Common myeloid progenitor, CD34-positive (primary cell): ENCODE measurements around the gene AP1AR.
"Not testable (repeated sequence)": the region's sequence is repeated elsewhere in the genome, so short reads cannot be mapped to it uniquely, and the experiment has no call there.

Experiments used
- CTCF ChIA-PET: fragments of 350-600 bp; sonication (Branson Sonifier 250); formaldehyde crosslinking; loops from one replicate; lab custom pipeline; 2021; ENCODE audit warnings: antibody characterized with exemption; lab: Charles Lee
- POLR2A ChIA-PET: fragments of 350-600 bp; sonication (Branson Sonifier 250); formaldehyde crosslinking; loops from one replicate; lab custom pipeline; 2021; ENCODE audit warnings: antibody characterized with exemption; lab: Charles Lee
- DNase-seq, 3 donors: peaks; one replicate each; pipeline versions ENCODE4 v3.0.0 to v3.0.0-alpha.2; 2013
- H3K27ac ChIP-seq, 2 experiments: 1 replicate in 1 of 2; 2 replicates in 1 of 2; pipeline ENCODE4 v1.7.0; 2013; ENCODE audit warnings: inconsistent platforms in 2 of 2, low read length in 2 of 2, mild to moderate bottlenecking in 2 of 2, low read depth in 1 of 2, moderate library complexity in 1 of 2; ENCODE audit not compliant: severe bottlenecking in 2 of 2, insufficient read depth in 1 of 2, poor library complexity in 1 of 2
- H3K27me3 ChIP-seq, 5 experiments: replicated peaks in 2 of 5; 1 replicate in 3 of 5; 2 replicates in 2 of 5; pipeline versions ENCODE4 v1.6.1 to v1.7.0; 2013; ENCODE audit warnings: low read length in 4 of 5, mild to moderate bottlenecking in 2 of 5, moderate library complexity in 2 of 5, inconsistent platforms in 1 of 5; ENCODE audit not compliant: insufficient read depth in 5 of 5, control insufficient read depth in 4 of 5
- H3K36me3 ChIP-seq, 4 experiments: 1 replicate in 2 of 4; 2 replicates in 2 of 4; pipeline versions ENCODE4 v1.6.1 to v1.7.0; 2013; ENCODE audit warnings: low read length in 3 of 4, control low read depth in 1 of 4, mild to moderate bottlenecking in 1 of 4; ENCODE audit not compliant: control insufficient read depth in 4 of 4, insufficient read depth in 4 of 4
- H3K4me1 ChIP-seq, 4 experiments: 1 replicate in 3 of 4; 2 replicates in 1 of 4; pipeline versions ENCODE4 v1.6.1 to v1.7.1; 2013; ENCODE audit warnings: low read length in 3 of 4, mild to moderate bottlenecking in 3 of 4, control low read depth in 1 of 4, inconsistent platforms in 1 of 4, moderate library complexity in 1 of 4; ENCODE audit not compliant: control insufficient read depth in 4 of 4, insufficient read depth in 4 of 4; ENCODE audit errors: control extremely low read depth in 1 of 4
- H3K4me3 ChIP-seq, 7 experiments: 1 replicate in 4 of 7; 2 replicates in 3 of 7; pipeline versions ENCODE4 v1.5.1 to v1.7.0; 2013; ENCODE audit warnings: mild to moderate bottlenecking in 7 of 7, low read length in 6 of 7, moderate library complexity in 6 of 7, inconsistent platforms in 2 of 7, low read depth in 2 of 7, control low read depth in 1 of 7; ENCODE audit not compliant: insufficient read depth in 4 of 7, control insufficient read depth in 1 of 7; ENCODE audit errors: extremely low read depth in 1 of 7
- H3K9me3 ChIP-seq, 5 experiments: 1 replicate in 4 of 5; 2 replicates in 1 of 5; pipeline versions ENCODE4 v1.6.1 to v1.7.1; 2013; ENCODE audit warnings: low read length in 4 of 5, mild to moderate bottlenecking in 2 of 5, inconsistent platforms in 1 of 5, low read depth in 1 of 5, moderate library complexity in 1 of 5; ENCODE audit not compliant: control insufficient read depth in 4 of 5, insufficient read depth in 2 of 5; ENCODE audit errors: control extremely low read depth in 1 of 5
- WGBS: methylation state at CpG from one replicate; pipeline ENCODE4 v1.1.5; 2013; ENCODE audit not compliant: insufficient coverage; 5-methylcytosine and 5-hydroxymethylcytosine counted together

The AP1AR gene

GRCh38 chr4:112309263-112309791 lies 77.7 kb downstream of the AP1AR start:
- not testable (repeated sequence) for H3K27me3 ChIP-seq, H3K4me3 ChIP-seq, H3K9me3 ChIP-seq, H3K36me3 ChIP-seq, DNase-seq, H3K27ac ChIP-seq
- 83% methylated on average over 11 of the region's 12 CpGs for WGBS
- POLR2A ChIA-PET = interaction anchor here (0.6 kb wide), 2 partner anchors 9 to 506 kb away, joined by 3 to 4 read pairs; no protein-coding TSS in a partner anchor
- H3K4me1 ChIP-seq = peaks cover 5 to 20% (median 11%) of the 10 kb centered on the region in 4 experiments
- CTCF ChIA-PET = interaction anchor here (1.0 to 2.1 kb wide), 5 partner anchors 9 to 73 kb away, joined by 3 to 8 read pairs (median 5); no protein-coding TSS in a partner anchor

- no peak for DNase-seq
- 82% methylated on average over 4 of the region's 5 CpGs for WGBS
- Histone ChIP-seq H3K4me3 (no peak overlapping the region), H3K36me3 (peaks cover 0 to 4% (median 1%) of the 10 kb centered on the region in 4 experiments), H3K4me1 (peaks cover 8 to 29% (median 11%) of the 10 kb centered on the region in 4 experiments), H3K27ac (no peak overlapping the region), H3K27me3 (no peaks in the 10 kb centered on the region), H3K9me3 (no peaks in the 10 kb centered on the region)
- POLR2A ChIA-PET = no interaction called here
- CTCF ChIA-PET = interaction anchor here (1.2 to 1.6 kb wide), 3 partner anchors 8 to 10 kb away, joined by 3 to 5 read pairs (median 3); no protein-coding TSS in a partner anchor
Measured at GRCh38 chr4:112311516-112311915, 79.9 kb downstream of the AP1AR start.

DNA sequence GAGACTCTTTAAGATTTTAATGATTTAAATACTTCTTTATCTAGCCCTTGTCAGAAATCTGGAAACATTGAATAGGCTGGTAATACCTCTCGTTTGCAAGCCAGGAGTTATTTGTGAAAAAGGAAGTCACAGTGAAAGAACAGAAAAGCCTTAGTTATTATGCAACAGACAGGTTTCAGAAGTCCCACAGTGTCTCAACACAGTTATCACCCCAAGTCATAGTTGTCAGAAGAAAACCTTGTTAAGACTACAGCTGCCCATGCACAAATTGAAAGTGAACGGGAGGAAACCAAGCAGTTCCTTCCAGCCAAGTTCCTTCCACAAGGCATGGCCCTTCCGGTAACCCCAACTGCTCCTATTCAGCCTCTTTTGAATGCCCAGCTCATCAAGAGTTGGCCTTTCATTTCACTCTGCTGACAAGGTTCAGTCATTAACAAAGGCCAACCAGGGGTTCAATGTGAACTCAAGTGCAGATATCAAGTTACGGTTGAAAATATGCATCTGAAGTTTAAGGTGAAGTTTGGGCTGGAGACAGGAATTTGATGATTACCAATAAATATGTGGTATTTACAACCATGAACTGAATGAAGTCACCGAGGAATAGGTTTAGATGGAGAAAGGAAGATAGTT lies 81.1 kb downstream of the AP1AR start:
- Histone ChIP-seq H3K27me3 (no peaks in the 10 kb centered on the region), H3K4me1 (peaks cover 8 to 32% (median 11%) of the 10 kb centered on the region in 4 experiments), H3K9me3 (no peaks in the 10 kb centered on the region), H3K36me3 (peaks cover 0 to 4% (median 2%) of the 10 kb centered on the region in 4 experiments), H3K4me3 (peak overlapping the region in 2 of 7 experiments; percentile 6 to 40), H3K27ac (no peak overlapping the region)
- 46% methylated on average over 3 of the region's 5 CpGs for WGBS
- CTCF ChIA-PET = interaction anchor here (1.4 to 1.6 kb wide), 2 partner anchors 9 to 11 kb away, joined by 3 to 5 read pairs; no protein-coding TSS in a partner anchor
- POLR2A ChIA-PET = no interaction called here
- DNase-seq = peak in 2 of 3 donors; percentile 58 to 65

DNA sequence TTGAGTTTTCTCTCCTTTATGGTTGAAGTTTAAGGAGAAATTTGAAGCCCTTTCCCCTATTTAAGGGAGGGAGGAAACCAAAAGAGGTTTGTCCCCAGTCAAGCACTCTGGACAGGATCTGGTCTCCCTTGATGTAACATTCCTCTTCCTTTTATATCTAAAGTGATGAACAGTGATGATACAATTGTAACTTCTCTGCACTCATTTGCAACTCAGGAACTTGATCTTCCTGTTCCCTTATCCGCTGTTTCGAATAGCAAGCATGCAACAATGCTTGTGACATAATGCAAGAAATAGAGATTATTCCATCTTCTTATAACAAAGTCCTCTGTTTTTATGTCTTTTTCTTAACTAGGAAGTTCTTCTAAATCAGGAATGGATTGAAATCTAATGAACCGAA lies 83.9 kb downstream of the AP1AR start:
- WGBS = no CpG with 5 or more reads among the region's 3 CpGs

DNA sequence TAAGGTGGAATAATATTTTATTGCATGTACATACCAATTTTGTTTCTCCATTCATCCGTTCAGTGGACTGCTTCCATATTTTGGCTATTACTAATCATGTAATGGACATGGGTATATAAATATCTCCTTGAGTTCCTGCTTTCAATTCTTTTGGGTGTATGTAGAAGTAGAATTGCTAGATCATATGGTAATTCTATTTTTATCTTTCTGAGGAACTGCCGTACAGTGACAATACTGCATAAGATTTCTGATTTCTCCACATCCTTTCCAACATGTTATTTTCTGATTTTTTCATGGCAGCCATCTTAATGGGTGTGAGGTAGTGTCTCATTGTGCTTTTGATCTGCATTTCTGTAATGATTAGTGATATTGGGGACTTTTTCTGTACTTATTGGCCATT lies 84.8 kb downstream of the AP1AR start:
- Histone ChIP-seq H3K27ac (no peak overlapping the region), H3K9me3 (no peaks in the 10 kb centered on the region), H3K36me3 (peaks cover 2 to 13% (median 6%) of the 10 kb centered on the region in 4 experiments), H3K27me3 (no peaks in the 10 kb centered on the region), H3K4me1 (peaks cover 8 to 31% (median 11%) of the 10 kb centered on the region in 4 experiments), H3K4me3 (no peak overlapping the region)
- DNase-seq = no peak
- WGBS = no CpG with 5 or more reads among the region's 2 CpGs
- CTCF ChIA-PET = interaction anchor here (1.5 kb wide), 1 partner anchor 13 kb away, joined by 3 read pairs; no protein-coding TSS in a partner anchor
- POLR2A ChIA-PET = no interaction called here

More for the DNA sequence above, 83.9 kb downstream of the AP1AR start:
- ChIA-PET POLR2A (no interaction called here), CTCF (no interaction called here)
- H3K4me1 ChIP-seq = peaks cover 8 to 32% (median 11%) of the 10 kb centered on the region in 4 experiments
- H3K36me3 ChIP-seq = peaks cover 2 to 13% (median 6%) of the 10 kb centered on the region in 4 experiments
- H3K27ac ChIP-seq = no peak overlapping the region
- H3K4me3 ChIP-seq = no peak overlapping the region
- no peaks in the 10 kb centered on the region for H3K9me3 ChIP-seq
- H3K27me3 ChIP-seq = no peaks in the 10 kb centered on the region
- no peak for DNase-seq

DNA sequence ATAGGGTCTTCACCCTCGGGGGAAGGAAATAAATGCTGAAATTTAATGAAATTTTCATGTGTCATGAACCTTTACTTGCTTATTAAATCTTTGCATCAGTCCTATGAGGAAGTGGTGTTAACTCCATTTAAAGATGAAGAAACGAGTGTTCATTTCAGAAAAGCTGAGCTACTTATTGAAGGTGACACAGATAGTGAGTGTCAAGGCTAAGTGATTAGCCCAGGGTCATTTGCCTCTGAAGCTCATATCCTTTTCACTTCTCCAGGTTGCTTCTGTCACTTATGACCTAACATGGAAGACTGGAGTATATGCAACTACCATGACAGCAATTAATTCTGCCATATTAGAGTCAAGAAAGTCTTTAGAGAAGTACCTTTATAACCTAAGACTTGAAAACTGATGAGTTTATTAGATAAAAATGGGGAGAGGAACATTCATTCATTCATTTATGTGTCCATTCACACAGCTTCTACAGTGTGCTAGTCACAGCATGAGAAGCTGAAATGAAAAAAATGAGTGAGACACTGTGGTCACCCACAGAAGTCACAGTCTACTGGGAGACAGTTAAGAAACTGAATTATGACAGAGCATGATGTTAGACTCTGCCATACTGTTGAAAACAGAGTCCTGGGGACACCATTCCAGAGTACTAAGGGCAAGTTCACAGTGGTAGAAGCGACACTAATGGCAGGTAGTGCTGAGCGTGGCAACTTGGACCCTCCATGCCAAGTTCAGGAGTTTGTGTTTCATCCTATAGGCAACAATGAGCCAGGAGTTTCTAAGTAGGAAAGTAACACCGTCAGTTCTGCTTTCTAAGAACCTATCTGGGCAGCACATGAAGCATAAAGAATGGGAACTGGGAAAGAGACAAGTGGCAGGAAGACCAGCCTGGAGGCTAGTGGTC lies 86.9 kb downstream of the AP1AR start:
- H3K27ac ChIP-seq = no peak overlapping the region
- H3K4me1 ChIP-seq = peaks cover 0 to 14% (median 5%) of the 10 kb centered on the region in 4 experiments
- no peak overlapping the region for H3K4me3 ChIP-seq
- CTCF ChIA-PET = no interaction called here
- no peaks in the 10 kb centered on the region for H3K9me3 ChIP-seq
- H3K36me3 ChIP-seq = peaks cover 2 to 17% (median 6%) of the 10 kb centered on the region in 4 experiments
- POLR2A ChIA-PET = interaction anchor here (0.6 kb wide), 1 partner anchor 9 kb away, joined by 4 read pairs; no protein-coding TSS in a partner anchor
- DNase-seq = no peak
- WGBS = 93% methylated on average over 4 of the region's 5 CpGs
- no peaks in the 10 kb centered on the region for H3K27me3 ChIP-seq
